ENCODE results near the gene FBXO42.

- TF ChIP-seq CTCF (conservative IDR thresholded peaks at IDR 0.05; ENCODE audit: low read depth in 2 of 2) = no peak
- TF ChIP-seq JUNB (IDR thresholded peaks at IDR 0.05; ENCODE audit: unreplicated experiment) = no peak
- no peak for TF ChIP-seq EZH2 (IDR thresholded peaks at IDR 0.05; ENCODE audit: low read depth, unreplicated experiment)
- TF ChIP-seq POLR2AphosphoS5 (IDR thresholded peaks at IDR 0.05; ENCODE audit: low read depth) = no peak
- no peak for TF ChIP-seq CREB1 (CRISPR knock-in tag; IDR thresholded peaks at IDR 0.05; ENCODE audit: low read depth)
- TF ChIP-seq REST (IDR thresholded peaks at IDR 0.05; ENCODE audit: unreplicated experiment) = no peak
- no peak for TF ChIP-seq EZH2phosphoT487 (IDR thresholded peaks at IDR 0.05; ENCODE audit: unreplicated experiment)
- no peak for TF ChIP-seq ETS1 (IDR thresholded peaks at IDR 0.05)
- no peak for TF ChIP-seq ZNF114 (CRISPR knock-in tag; IDR thresholded peaks at IDR 0.05)
- TF ChIP-seq STAT1 (IDR thresholded peaks at IDR 0.05; ENCODE audit: unreplicated experiment) = no peak
- TF ChIP-seq ZNF331 (CRISPR knock-in tag; IDR thresholded peaks at IDR 0.05; ENCODE audit: low read depth) = no peak
- TF ChIP-seq ZNF462 (CRISPR knock-in tag; IDR thresholded peaks at IDR 0.05) = no peak
- no peak for TF ChIP-seq NANOG (IDR thresholded peaks at IDR 0.05; ENCODE audit: borderline replicate concordance)
These were observed 104.3 kb downstream of the FBXO42 start for GRCh38 chr1:16248007-16248436.
